HG03039 (cell line): ENCODE measurements around the gene PPP6R1.
A peak's percentile ranks its signal among the peaks of the same experiment; 100 is the strongest.

Experiments used
- ATAC-seq: cut with Tn5 transposase; IDR thresholded peaks from one replicate; pipeline ENCODE4 v1.9.1; 2021; ENCODE audit warnings: mild to moderate bottlenecking, moderate library complexity; ENCODE audit not compliant: unreplicated experiment

The PPP6R1 gene

GRCh38 chr19:55279770-55280643 lies 21.2 kb upstream of the PPP6R1 start, which contains the start of gene HSPBP1:
HSPBP1 (minus strand) TSS chr19:55280110; CDS start chr19:55279608, 502 bp downstream.
- ATAC-seq, result peak; percentile 65

GRCh38 chr19:55279340-55279739 lies 20.5 kb upstream of the PPP6R1 start:
- no peak for ATAC-seq

GRCh38 chr19:55278391-55279135 lies 19.7 kb upstream of the PPP6R1 start:
- ATAC-seq, result no peak

- ATAC-seq, result no peak
Measured at GRCh38 chr19:55277494-55277893, 18.7 kb upstream of the PPP6R1 start.

- ATAC-seq, result no peak
Measured at GRCh38 chr19:55276720-55277430, 18.1 kb upstream of the PPP6R1 start.

GRCh38 chr19:55275851-55276719 lies 17.3 kb upstream of the PPP6R1 start:
- ATAC-seq, result no peak

GRCh38 chr19:55273978-55274707 lies 15.3 kb upstream of the PPP6R1 start:
- no peak for ATAC-seq

GRCh38 chr19:55272142-55272541 lies 13.3 kb upstream of the PPP6R1 start:
- no peak for ATAC-seq

GRCh38 chr19:55270172-55270942 lies 11.5 kb upstream of the PPP6R1 start:
- no peak for ATAC-seq

GRCh38 chr19:55269299-55269698 lies 10.5 kb upstream of the PPP6R1 start:
- no peak for ATAC-seq

- ATAC-seq, result no peak
Measured at GRCh38 chr19:55266840-55267239, 8.0 kb upstream of the PPP6R1 start.

GRCh38 chr19:55266404-55266803 lies 7.6 kb upstream of the PPP6R1 start:
- ATAC-seq, result no peak

- ATAC-seq, result no peak
Measured at GRCh38 chr19:55265723-55266386, 7.0 kb upstream of the PPP6R1 start.

- ATAC-seq, result no peak
Measured at GRCh38 chr19:55265173-55265572, 6.4 kb upstream of the PPP6R1 start.

GRCh38 chr19:55264531-55264930 lies 5.7 kb upstream of the PPP6R1 start:
- no peak for ATAC-seq

GRCh38 chr19:55262359-55262758 lies 3.5 kb upstream of the PPP6R1 start:
- no peak for ATAC-seq

GRCh38 chr19:55261671-55262126 lies 2.9 kb upstream of the PPP6R1 start:
- ATAC-seq, result no peak

GRCh38 chr19:55259540-55260210 lies 858 bp upstream of the PPP6R1 start:
- ATAC-seq, result no peak
